ENCODE measurements around the gene CCKAR. TPM values are rescaled to one million over a fixed set of nuclear protein-coding genes. Genes with fewer than 3 reads are reported as not detected.

Gene CCKAR, protein sequence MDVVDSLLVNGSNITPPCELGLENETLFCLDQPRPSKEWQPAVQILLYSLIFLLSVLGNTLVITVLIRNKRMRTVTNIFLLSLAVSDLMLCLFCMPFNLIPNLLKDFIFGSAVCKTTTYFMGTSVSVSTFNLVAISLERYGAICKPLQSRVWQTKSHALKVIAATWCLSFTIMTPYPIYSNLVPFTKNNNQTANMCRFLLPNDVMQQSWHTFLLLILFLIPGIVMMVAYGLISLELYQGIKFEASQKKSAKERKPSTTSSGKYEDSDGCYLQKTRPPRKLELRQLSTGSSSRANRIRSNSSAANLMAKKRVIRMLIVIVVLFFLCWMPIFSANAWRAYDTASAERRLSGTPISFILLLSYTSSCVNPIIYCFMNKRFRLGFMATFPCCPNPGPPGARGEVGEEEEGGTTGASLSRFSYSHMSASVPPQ
- total RNA-seq (2022; extraction: Qiagen RNA extraction; ENCODE audit: low read depth), result not detected in 5 replicates

DNA sequence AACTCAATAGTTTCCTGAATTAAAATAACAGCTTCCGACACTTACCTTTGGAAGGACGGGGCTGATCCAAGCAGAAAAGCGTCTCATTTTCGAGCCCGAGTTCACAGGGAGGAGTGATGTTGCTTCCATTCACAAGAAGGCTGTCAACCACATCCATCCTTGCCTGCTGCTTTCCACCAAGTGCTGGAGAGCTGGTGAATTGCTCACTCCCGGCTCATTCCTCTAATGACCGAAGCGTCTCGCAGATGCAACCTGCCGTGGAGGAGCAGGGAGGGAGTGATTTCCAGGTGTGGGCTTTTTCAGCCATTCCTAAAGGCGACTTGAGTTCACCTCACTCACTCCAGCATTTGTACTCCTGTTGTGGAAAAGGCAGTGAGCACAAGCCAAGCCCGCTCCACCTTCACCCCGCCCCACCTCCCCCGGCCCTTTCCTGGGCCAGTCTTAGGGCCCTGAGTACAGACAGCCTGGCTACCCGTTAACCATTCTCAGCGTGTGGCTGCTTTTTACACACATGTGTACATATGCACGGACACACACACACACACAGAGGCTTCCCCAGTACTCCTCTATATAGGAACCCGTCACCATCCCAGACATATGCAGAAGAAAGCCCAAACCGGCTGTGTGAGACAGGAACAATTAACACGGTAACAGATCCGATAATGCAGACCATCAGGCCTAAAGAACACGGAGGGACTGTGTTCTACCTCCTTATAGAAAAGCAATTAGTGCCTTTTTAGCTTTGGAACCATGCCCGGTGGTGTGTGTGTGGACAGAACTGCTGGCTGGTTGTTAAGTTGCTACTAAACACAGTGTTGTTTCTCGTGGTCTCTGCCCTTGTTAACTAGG is at the start of gene CCKAR:
Gene CCKAR, minus strand, starts transcription at position 374 of the 849 bp plus-strand sequence. Its CDS starts 217 bp downstream, at position 157.

Other genes with a start within 250 kb of the CCKAR start
- 9.4 to 14.4 TPM (median 12.3 TPM) in 5 replicates for gene RBPJ, start 169.5 kb downstream of the CCKAR start, total RNA-seq (2022; extraction: Qiagen RNA extraction; ENCODE audit: low read depth)
- 3.9 to 5.4 TPM (median 4.1 TPM) in 5 replicates for gene TBC1D19, start 93.6 kb upstream of the CCKAR start, total RNA-seq (2022; extraction: Qiagen RNA extraction; ENCODE audit: low read depth)

Measured in A549 treated with GW870086 at 1 μM for 4 hours (cell line).